ENCODE data around the gene POU2F1. TPM values are rescaled to one million over a fixed set of nuclear protein-coding genes. Genes with fewer than 3 reads are reported as not detected.

The POU2F1 gene
- total RNA-seq, 1 experiment from 2014 or later, result 25.0 TPM

DNA sequence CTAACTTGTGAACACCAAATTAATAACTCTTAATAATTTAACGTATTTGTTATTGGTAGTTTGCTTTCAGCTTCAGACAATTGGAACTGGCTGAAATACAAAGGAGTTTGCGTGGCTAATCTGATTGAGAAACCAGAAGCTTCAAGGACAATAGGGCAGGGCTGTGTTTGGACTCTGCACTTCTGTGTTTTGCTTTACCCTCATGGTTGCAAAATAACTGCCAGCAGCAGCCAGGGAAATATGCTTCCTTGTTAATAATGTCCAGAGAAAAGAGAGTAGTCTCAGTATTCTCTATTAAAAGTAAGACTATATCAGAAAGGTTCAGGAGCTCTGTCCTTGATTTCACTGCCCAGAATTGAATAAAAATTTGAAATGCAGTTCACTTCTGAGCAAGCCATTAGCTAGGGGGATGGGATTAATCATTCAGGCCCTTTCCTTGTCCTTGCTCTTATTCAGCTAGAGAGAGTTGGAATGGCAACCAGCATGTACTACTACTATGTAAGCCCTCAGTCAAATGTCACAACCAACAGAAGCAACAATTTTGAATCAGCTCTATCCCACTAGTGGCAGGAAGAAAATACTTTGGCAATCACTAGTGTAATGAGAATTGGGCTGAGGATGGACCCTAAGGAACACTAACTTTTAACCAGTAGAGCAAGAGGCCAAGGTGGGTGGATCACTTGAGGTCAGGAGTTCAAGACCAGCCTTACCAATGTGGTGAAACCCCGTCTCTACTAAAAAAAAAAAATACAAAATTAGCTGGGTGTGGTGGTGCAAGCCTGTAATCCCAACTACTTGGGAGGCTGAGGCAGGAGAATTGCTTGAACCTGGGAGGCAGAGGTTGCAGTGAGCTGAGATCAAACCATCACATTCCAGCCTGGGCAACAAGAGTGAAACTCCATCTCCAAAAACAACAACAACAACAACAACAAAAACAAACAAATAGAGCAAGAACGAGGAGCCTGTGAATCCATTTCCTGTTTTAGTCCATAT is 76.8 kb downstream of the POU2F1 start:
- BruUV-seq (replicated peaks), result no TSS peak

DNA sequence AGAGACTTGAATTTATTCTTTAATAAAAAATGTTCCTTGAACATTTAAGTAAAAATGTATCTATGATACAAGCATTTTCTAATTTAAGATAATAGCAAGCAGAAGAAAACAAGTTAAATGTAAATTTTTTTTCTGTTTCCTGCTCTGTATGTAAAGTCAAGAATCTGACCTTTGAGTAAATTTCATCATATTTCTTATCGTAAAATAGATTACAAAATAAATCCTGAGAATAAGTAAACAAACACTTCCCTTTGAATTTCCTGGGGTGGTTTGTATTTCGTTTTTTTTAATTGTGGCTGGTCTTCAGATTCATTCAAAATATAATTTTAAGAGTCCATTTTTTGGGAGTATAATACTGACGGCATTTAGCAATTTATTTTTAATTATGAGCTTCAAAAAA is 77.6 kb downstream of the POU2F1 start:
- Histone ChIP-seq H3K27ac (ENCODE audit: low read depth, low read length, poor library complexity, severe bottlenecking) (no peak overlapping the region), H3K36me3 (ENCODE audit: insufficient read depth, low read length, poor library complexity, severe bottlenecking) (no peaks in the 10 kb centered on the region), H3K9me3 (ENCODE audit: low read depth, low read length, poor library complexity, severe bottlenecking) (no peaks in the 10 kb centered on the region), H3K27me3 (replicated peaks; ENCODE audit: insufficient read depth, low read depth, low read length, poor library complexity) (no peaks in the 10 kb centered on the region), H3K4me1 (ENCODE audit: insufficient read depth, low read length, poor library complexity, severe bottlenecking) (peaks cover 5% of the 10 kb centered on the region), H3K4me3 (ENCODE audit: low read depth, low read length, poor library complexity, severe bottlenecking) (no peak overlapping the region)
- intact Hi-C loops (cut with micrococcal nuclease; ENCODE audit: unreplicated experiment), result no loop called here
- no TSS peak for BruUV-seq (replicated peaks)
- ChIA-PET POLR2A (ENCODE audit: low non-redundant PET) (no interaction called here), CTCF (no interaction called here)
- TF ChIP-seq EZH2 (IDR thresholded peaks at IDR 0.05; ENCODE audit: borderline replicate concordance, low read depth, low read length, poor library complexity, severe bottlenecking), result no peak
- TF ChIP-seq, protein P1, sequence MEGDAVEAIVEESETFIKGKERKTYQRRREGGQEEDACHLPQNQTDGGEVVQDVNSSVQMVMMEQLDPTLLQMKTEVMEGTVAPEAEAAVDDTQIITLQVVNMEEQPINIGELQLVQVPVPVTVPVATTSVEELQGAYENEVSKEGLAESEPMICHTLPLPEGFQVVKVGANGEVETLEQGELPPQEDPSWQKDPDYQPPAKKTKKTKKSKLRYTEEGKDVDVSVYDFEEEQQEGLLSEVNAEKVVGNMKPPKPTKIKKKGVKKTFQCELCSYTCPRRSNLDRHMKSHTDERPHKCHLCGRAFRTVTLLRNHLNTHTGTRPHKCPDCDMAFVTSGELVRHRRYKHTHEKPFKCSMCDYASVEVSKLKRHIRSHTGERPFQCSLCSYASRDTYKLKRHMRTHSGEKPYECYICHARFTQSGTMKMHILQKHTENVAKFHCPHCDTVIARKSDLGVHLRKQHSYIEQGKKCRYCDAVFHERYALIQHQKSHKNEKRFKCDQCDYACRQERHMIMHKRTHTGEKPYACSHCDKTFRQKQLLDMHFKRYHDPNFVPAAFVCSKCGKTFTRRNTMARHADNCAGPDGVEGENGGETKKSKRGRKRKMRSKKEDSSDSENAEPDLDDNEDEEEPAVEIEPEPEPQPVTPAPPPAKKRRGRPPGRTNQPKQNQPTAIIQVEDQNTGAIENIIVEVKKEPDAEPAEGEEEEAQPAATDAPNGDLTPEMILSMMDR (conservative IDR thresholded peaks at IDR 0.05; ENCODE audit: low read depth, low read length), result no peak
- DNase-seq (ENCODE audit: low spot score), result no peak

More for the DNA sequence above, 76.8 kb downstream of the POU2F1 start:
- CTCF ChIA-PET, result no interaction called here
- intact Hi-C loops (cut with micrococcal nuclease; ENCODE audit: unreplicated experiment), result no loop called here
- H3K27me3 ChIP-seq (replicated peaks; ENCODE audit: insufficient read depth, low read depth, low read length, poor library complexity), result no peaks in the 10 kb centered on the region
- H3K27ac ChIP-seq (ENCODE audit: low read depth, low read length, poor library complexity, severe bottlenecking), result no peak overlapping the region
- TF ChIP-seq, protein P1 (conservative IDR thresholded peaks at IDR 0.05; ENCODE audit: low read depth, low read length), result no peak
- no peak for TF ChIP-seq EZH2 (IDR thresholded peaks at IDR 0.05; ENCODE audit: borderline replicate concordance, low read depth, low read length, poor library complexity, severe bottlenecking)
- no peaks in the 10 kb centered on the region for H3K9me3 ChIP-seq (ENCODE audit: low read depth, low read length, poor library complexity, severe bottlenecking)
- DNase-seq (ENCODE audit: low spot score), result no peak
- no peak overlapping the region for H3K4me3 ChIP-seq (ENCODE audit: low read depth, low read length, poor library complexity, severe bottlenecking)
- no peaks in the 10 kb centered on the region for H3K36me3 ChIP-seq (ENCODE audit: insufficient read depth, low read length, poor library complexity, severe bottlenecking)
- H3K4me1 ChIP-seq (ENCODE audit: insufficient read depth, low read length, poor library complexity, severe bottlenecking), result peaks cover 5% of the 10 kb centered on the region
- POLR2A ChIA-PET (ENCODE audit: low non-redundant PET), result no interaction called here

DNA sequence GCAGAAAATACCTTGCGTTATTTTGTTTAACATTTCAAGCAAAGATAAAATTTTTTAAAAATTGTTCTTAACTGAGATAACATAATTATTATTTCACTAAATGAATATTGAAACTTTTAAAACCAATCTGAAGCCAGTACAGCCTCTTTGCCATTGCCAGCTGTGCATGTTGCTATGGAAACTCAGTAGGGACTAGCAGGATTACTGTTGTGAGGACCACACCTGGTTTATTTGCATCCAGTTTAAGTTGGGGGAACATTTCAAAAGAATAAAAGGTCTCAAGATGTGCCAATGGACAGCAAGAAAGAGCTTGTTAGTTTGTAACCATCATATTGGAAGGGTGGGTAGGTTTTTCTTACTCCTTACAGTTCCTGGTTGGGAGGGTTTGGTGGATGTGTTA is 80.7 kb downstream of the POU2F1 start:
- CTCF ChIA-PET, result no interaction called here
- intact Hi-C loops (cut with micrococcal nuclease; ENCODE audit: unreplicated experiment), result no loop called here
- Histone ChIP-seq H3K27ac (ENCODE audit: low read depth, low read length, poor library complexity, severe bottlenecking) (no peak overlapping the region), H3K9me3 (ENCODE audit: low read depth, low read length, poor library complexity, severe bottlenecking) (no peaks in the 10 kb centered on the region), H3K4me1 (ENCODE audit: insufficient read depth, low read length, poor library complexity, severe bottlenecking) (peaks cover 10% of the 10 kb centered on the region), H3K36me3 (ENCODE audit: insufficient read depth, low read length, poor library complexity, severe bottlenecking) (no peaks in the 10 kb centered on the region), H3K27me3 (replicated peaks; ENCODE audit: insufficient read depth, low read depth, low read length, poor library complexity) (no peaks in the 10 kb centered on the region), H3K4me3 (ENCODE audit: low read depth, low read length, poor library complexity, severe bottlenecking) (no peak overlapping the region)
- TF ChIP-seq EZH2 (IDR thresholded peaks at IDR 0.05; ENCODE audit: borderline replicate concordance, low read depth, low read length, poor library complexity, severe bottlenecking), result no peak
- TF ChIP-seq, protein P1 (conservative IDR thresholded peaks at IDR 0.05; ENCODE audit: low read depth, low read length), result no peak
- BruUV-seq (replicated peaks), result no TSS peak
- POLR2A ChIA-PET (ENCODE audit: low non-redundant PET), result no interaction called here
- no peak for DNase-seq (ENCODE audit: low spot score)
